Measurements from ENCODE around the gene PAPPA2.

The PAPPA2 gene

GRCh38 chr1:176829261-176829660 is 366.3 kb downstream of the PAPPA2 start:
- Mint-ChIP-seq H3K27me3 (no peaks in the 10 kb centered on the region), H3K27ac (no peak overlapping the region), H3K9me3 (peaks cover 2% of the 10 kb centered on the region), H3K36me3 (no peaks in the 10 kb centered on the region), H3K4me3 (no peak overlapping the region), H3K4me1 (no peaks in the 10 kb centered on the region)
- no peak for DNase-seq (ENCODE audit: low spot score in 2 of 2)
- no peak for ATAC-seq (ENCODE audit: low read depth)

GRCh38 chr1:176831150-176831549 is 368.2 kb downstream of the PAPPA2 start:
- no peak for ATAC-seq (ENCODE audit: low read depth)

GRCh38 chr1:176837708-176838107 is 374.7 kb downstream of the PAPPA2 start:
- DNase-seq (ENCODE audit: low spot score in 2 of 2) (no peak), ATAC-seq (ENCODE audit: low read depth) (no peak)
- Mint-ChIP-seq H3K4me3 (no peak overlapping the region), H3K36me3 (no peaks in the 10 kb centered on the region), H3K27me3 (no peaks in the 10 kb centered on the region), H3K27ac (no peak overlapping the region), H3K9me3 (no peaks in the 10 kb centered on the region), H3K4me1 (no peaks in the 10 kb centered on the region)

More at GRCh38 chr1:176831150-176831549, 368.2 kb downstream of the PAPPA2 start:
- Mint-ChIP-seq H3K4me1 (no peaks in the 10 kb centered on the region), H3K27me3 (no peaks in the 10 kb centered on the region), H3K27ac (no peak overlapping the region), H3K9me3 (no peaks in the 10 kb centered on the region), H3K36me3 (no peaks in the 10 kb centered on the region), H3K4me3 (no peak overlapping the region)
- no peak for DNase-seq (ENCODE audit: low spot score in 2 of 2)

- Mint-ChIP-seq H3K27me3 (no peaks in the 10 kb centered on the region), H3K4me1 (no peaks in the 10 kb centered on the region), H3K27ac (no peak overlapping the region), H3K36me3 (no peaks in the 10 kb centered on the region), H3K4me3 (no peak overlapping the region), H3K9me3 (no peaks in the 10 kb centered on the region)
- ATAC-seq (ENCODE audit: low read depth) (no peak), DNase-seq (ENCODE audit: low spot score in 2 of 2) (no peak)
These were observed 375.5 kb downstream of the PAPPA2 start for GRCh38 chr1:176838276-176838995.

- H3K4me1 Mint-ChIP-seq = no peaks in the 10 kb centered on the region
- no peak overlapping the region for H3K27ac Mint-ChIP-seq
- DNase-seq (ENCODE audit: low spot score in 2 of 2) (no peak), ATAC-seq (ENCODE audit: low read depth) (no peak)
- H3K4me3 Mint-ChIP-seq = no peak overlapping the region
- H3K9me3 Mint-ChIP-seq = no peaks in the 10 kb centered on the region
- H3K36me3 Mint-ChIP-seq = no peaks in the 10 kb centered on the region
- no peaks in the 10 kb centered on the region for H3K27me3 Mint-ChIP-seq
These were observed 376.2 kb downstream of the PAPPA2 start for GRCh38 chr1:176839216-176839615.

GRCh38 chr1:176841238-176841637 is 378.3 kb downstream of the PAPPA2 start:
- Mint-ChIP-seq H3K9me3 (no peaks in the 10 kb centered on the region), H3K27ac (no peak overlapping the region), H3K4me3 (no peak overlapping the region), H3K36me3 (no peaks in the 10 kb centered on the region), H3K27me3 (peaks cover 3% of the 10 kb centered on the region), H3K4me1 (peaks cover 3% of the 10 kb centered on the region)
- no peak for ATAC-seq (ENCODE audit: low read depth)
- DNase-seq (ENCODE audit: low spot score in 2 of 2) = no peak

- Mint-ChIP-seq H3K36me3 (no peaks in the 10 kb centered on the region), H3K4me3 (no peak overlapping the region), H3K27me3 (peaks cover 3% of the 10 kb centered on the region), H3K9me3 (no peaks in the 10 kb centered on the region), H3K27ac (no peak overlapping the region), H3K4me1 (peaks cover 3% of the 10 kb centered on the region)
- ATAC-seq (ENCODE audit: low read depth) (no peak), DNase-seq (ENCODE audit: low spot score in 2 of 2) (no peak)
These were observed 380.6 kb downstream of the PAPPA2 start for GRCh38 chr1:176843352-176844297.

- no peak for DNase-seq (ENCODE audit: low spot score in 2 of 2)
- no peaks in the 10 kb centered on the region for H3K9me3 Mint-ChIP-seq
- no peaks in the 10 kb centered on the region for H3K36me3 Mint-ChIP-seq
- no peak for ATAC-seq (ENCODE audit: low read depth)
- peaks cover 3% of the 10 kb centered on the region for H3K4me1 Mint-ChIP-seq
- no peak overlapping the region for H3K27ac Mint-ChIP-seq
- H3K27me3 Mint-ChIP-seq = peaks cover 3% of the 10 kb centered on the region
- no peak overlapping the region for H3K4me3 Mint-ChIP-seq
These were observed 384.1 kb downstream of the PAPPA2 start for GRCh38 chr1:176847052-176847451.

GRCh38 chr1:176849281-176849680 is 386.3 kb downstream of the PAPPA2 start:
- no peaks in the 10 kb centered on the region for H3K9me3 Mint-ChIP-seq
- no peak for ATAC-seq (ENCODE audit: low read depth)
- H3K27me3 Mint-ChIP-seq = peaks cover 3% of the 10 kb centered on the region

GRCh38 chr1:176850871-176851270 is 387.9 kb downstream of the PAPPA2 start:
- Mint-ChIP-seq H3K4me3 (no peak overlapping the region), H3K27ac (no peak overlapping the region), H3K9me3 (no peaks in the 10 kb centered on the region), H3K4me1 (no peaks in the 10 kb centered on the region), H3K36me3 (no peaks in the 10 kb centered on the region), H3K27me3 (peaks cover 3% of the 10 kb centered on the region)
- ATAC-seq (ENCODE audit: low read depth) (no peak), DNase-seq (ENCODE audit: low spot score in 2 of 2) (no peak)

More at GRCh38 chr1:176849281-176849680, 386.3 kb downstream of the PAPPA2 start:
- Mint-ChIP-seq H3K4me1 (peaks cover 3% of the 10 kb centered on the region), H3K36me3 (no peaks in the 10 kb centered on the region), H3K4me3 (no peak overlapping the region), H3K27ac (no peak overlapping the region)
- no peak for DNase-seq (ENCODE audit: low spot score in 2 of 2)

GRCh38 chr1:176852124-176852523 is 389.1 kb downstream of the PAPPA2 start:
- Mint-ChIP-seq H3K27ac (no peak overlapping the region), H3K27me3 (peaks cover 3% of the 10 kb centered on the region), H3K36me3 (no peaks in the 10 kb centered on the region), H3K4me3 (no peak overlapping the region), H3K9me3 (no peaks in the 10 kb centered on the region), H3K4me1 (no peaks in the 10 kb centered on the region)
- ATAC-seq (ENCODE audit: low read depth) (no peak), DNase-seq (ENCODE audit: low spot score in 2 of 2) (no peak)

- Mint-ChIP-seq H3K4me3 (no peak overlapping the region), H3K36me3 (no peaks in the 10 kb centered on the region), H3K27me3 (peaks cover 5% of the 10 kb centered on the region), H3K9me3 (no peaks in the 10 kb centered on the region), H3K4me1 (no peaks in the 10 kb centered on the region), H3K27ac (no peak overlapping the region)
- no peak for DNase-seq (ENCODE audit: low spot score in 2 of 2)
- ATAC-seq (ENCODE audit: low read depth) = no peak
These were observed 390.5 kb downstream of the PAPPA2 start for GRCh38 chr1:176853503-176853902.

GRCh38 chr1:176854121-176854520 is 391.1 kb downstream of the PAPPA2 start:
- Mint-ChIP-seq H3K27me3 (peaks cover 5% of the 10 kb centered on the region), H3K4me3 (no peak overlapping the region), H3K4me1 (no peaks in the 10 kb centered on the region), H3K9me3 (no peaks in the 10 kb centered on the region), H3K36me3 (no peaks in the 10 kb centered on the region), H3K27ac (no peak overlapping the region)
- DNase-seq (ENCODE audit: low spot score in 2 of 2) (no peak), ATAC-seq (ENCODE audit: low read depth) (no peak)

Measured in memory B cell (primary cell).